Neutrophil (primary cell): Measurements from ENCODE around the gene HBEGF.

ENCODE experiments used
- H3K27ac ChIP-seq: fragments of 200-600 bp; sonication (generic); 2 replicates; pipeline ENCODE4 v1.5.1; 2016; ENCODE audit warnings: mild to moderate bottlenecking, moderate library complexity
- H3K27me3 ChIP-seq: fragments of 200-600 bp; sonication (generic); 2 replicates; pipeline ENCODE4 v1.6.0; 2016; ENCODE audit warnings: mild to moderate bottlenecking
- H3K36me3 ChIP-seq: fragments of 200-600 bp; sonication (generic); 2 replicates; pipeline ENCODE4 v1.5.1; 2017
- H3K4me1 ChIP-seq, 2 experiments: fragments of 200-600 bp in 1 of 2; sonication (generic) in 1 of 2; 1 replicate in 1 of 2; 2 replicates in 1 of 2; pipeline versions ENCODE4 v1.5.1 to v1.6.1; 2013 to 2016; ENCODE audit warnings: low read depth in 1 of 2, low read length in 1 of 2, mild to moderate bottlenecking in 1 of 2, moderate library complexity in 1 of 2; ENCODE audit not compliant: control insufficient read depth in 1 of 2, insufficient read depth in 1 of 2
- H3K4me3 ChIP-seq, 2 experiments: fragments of 200-600 bp in 1 of 2; sonication (generic) in 1 of 2; 1 replicate in 1 of 2; 2 replicates in 1 of 2; pipeline ENCODE4 v1.5.1; 2013 to 2016; ENCODE audit warnings: low read depth in 1 of 2, low read length in 1 of 2, mild to moderate bottlenecking in 1 of 2, moderate library complexity in 1 of 2
- H3K9me3 ChIP-seq: fragments of 200-600 bp; sonication (generic); 2 replicates; pipeline ENCODE4 v1.5.1; 2016
- CTCF ChIP-seq: fragments of 200-600 bp; sonication (generic); IDR thresholded peaks from 2 replicates; pipeline ENCODE4 v1.5.1; 2016; ENCODE audit warnings: antibody characterized with exemption

Gene HBEGF

DNA sequence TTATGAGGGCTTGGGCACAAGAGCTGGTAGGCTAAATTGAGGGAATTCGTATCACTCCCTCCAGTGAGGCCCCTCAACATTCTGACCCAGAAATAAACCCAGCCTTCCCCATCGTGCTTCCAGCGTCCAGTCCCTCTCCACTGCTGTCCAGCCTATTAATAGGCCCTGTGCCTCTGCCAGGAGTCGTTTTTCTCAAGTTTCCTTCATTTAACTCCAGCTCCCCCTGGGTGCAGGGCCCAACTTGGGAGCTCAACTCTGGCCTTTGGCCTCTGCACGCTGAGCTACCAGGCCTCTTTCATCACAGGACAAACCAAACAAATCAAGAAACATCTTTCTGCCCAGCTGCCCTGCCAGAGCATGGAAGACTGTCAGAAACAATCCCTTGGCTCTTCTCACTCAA, 10.0 kb downstream of the HBEGF start:
- no peaks in the 10 kb centered on the region for H3K9me3 ChIP-seq
- TF ChIP-seq CTCF: no peak
- no peak overlapping the region for H3K4me3 ChIP-seq
- H3K4me1 ChIP-seq: peaks cover 23 to 31% of the 10 kb centered on the region in 2 experiments
- H3K27me3 ChIP-seq: no peaks in the 10 kb centered on the region
- H3K36me3 ChIP-seq: no peaks in the 10 kb centered on the region
- no peak overlapping the region for H3K27ac ChIP-seq

- H3K4me1 ChIP-seq: no peaks in the 10 kb centered on the region
- H3K4me3 ChIP-seq: no peak overlapping the region
- no peak overlapping the region for H3K27ac ChIP-seq
- no peaks in the 10 kb centered on the region for H3K27me3 ChIP-seq
- TF ChIP-seq CTCF: no peak
- H3K9me3 ChIP-seq: no peaks in the 10 kb centered on the region
- H3K36me3 ChIP-seq: no peaks in the 10 kb centered on the region
Observed at GRCh38 chr5:140331638-140332037, 14.8 kb downstream of the HBEGF start.

DNA sequence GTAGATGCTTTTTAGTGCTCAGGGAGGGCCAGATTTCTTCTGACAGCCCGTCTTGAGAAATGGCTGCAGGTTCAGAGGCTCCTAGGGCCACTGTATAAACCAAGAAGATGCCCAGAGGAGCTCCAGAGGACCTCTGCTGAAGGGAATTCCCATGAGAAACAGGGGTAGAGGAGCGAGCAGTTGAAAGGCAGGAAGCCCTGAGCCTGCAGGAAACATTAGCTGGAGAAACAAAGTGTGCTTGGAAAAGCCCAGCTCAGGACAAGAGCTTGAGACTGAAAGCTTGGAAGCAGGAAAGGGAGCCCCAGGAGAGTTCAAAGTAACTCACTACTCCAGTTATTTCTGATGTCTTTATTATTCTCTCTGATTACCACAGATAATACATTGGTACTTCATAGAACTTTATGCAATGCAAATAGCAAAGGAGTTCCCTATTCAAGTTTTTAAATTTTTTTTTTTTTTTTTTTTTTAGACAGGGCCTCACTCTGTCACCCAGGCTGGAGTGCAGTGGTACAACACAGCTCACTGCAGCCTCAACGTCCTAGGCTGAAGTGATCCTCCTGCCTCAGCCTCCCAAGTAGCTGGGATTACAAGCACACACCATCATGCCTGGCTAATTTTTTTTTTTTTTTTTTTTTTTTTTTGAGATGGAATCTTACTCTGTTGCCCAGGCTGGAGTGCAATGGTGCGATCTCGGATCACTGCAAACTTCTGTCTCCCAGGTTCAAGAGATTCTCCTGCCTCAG, 16.5 kb downstream of the HBEGF start:
- Histone ChIP-seq H3K36me3 (no peaks in the 10 kb centered on the region), H3K27me3 (no peaks in the 10 kb centered on the region), H3K9me3 (no peaks in the 10 kb centered on the region), H3K4me3 (no peak overlapping the region), H3K27ac (no peak overlapping the region), H3K4me1 (no peaks in the 10 kb centered on the region)
- no peak for TF ChIP-seq CTCF

- H3K27ac ChIP-seq: no peak overlapping the region
Observed at GRCh38 chr5:140328036-140328764, 18.2 kb downstream of the HBEGF start.

DNA sequence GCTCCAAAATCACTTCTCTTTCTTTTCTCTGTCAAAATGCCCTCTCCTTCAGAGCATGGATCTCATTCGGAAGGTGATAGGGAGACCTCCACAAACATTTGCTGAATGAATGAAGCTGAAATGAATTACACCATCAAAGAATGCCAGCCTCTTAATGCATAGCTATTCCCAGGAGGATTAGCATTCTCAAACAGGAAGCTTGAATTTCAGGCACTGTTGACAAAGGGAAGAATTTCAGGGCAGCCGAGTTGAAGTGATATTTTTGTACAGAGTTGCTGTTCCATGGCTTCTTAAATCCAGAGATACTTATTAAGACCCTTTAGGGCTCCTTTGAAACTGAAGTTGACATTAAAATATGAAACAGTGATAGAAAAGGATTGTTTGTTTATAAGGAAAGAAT, 18.8 kb downstream of the HBEGF start:
- no peaks in the 10 kb centered on the region for H3K27me3 ChIP-seq
- H3K4me3 ChIP-seq: no peak overlapping the region
- no peak for TF ChIP-seq CTCF
- H3K27ac ChIP-seq: no peak overlapping the region
- peaks cover under 1 to 3% of the 10 kb centered on the region in 2 experiments for H3K4me1 ChIP-seq
- H3K36me3 ChIP-seq: no peaks in the 10 kb centered on the region
- H3K9me3 ChIP-seq: no peaks in the 10 kb centered on the region

More at GRCh38 chr5:140328036-140328764, 18.2 kb downstream of the HBEGF start:
- TF ChIP-seq CTCF: no peak
- no peak overlapping the region for H3K4me3 ChIP-seq
- no peaks in the 10 kb centered on the region for H3K36me3 ChIP-seq
- H3K9me3 ChIP-seq: no peaks in the 10 kb centered on the region
- no peaks in the 10 kb centered on the region for H3K4me1 ChIP-seq
- no peaks in the 10 kb centered on the region for H3K27me3 ChIP-seq
